HL-60 (cell line): Measurements from ENCODE around the gene PNMA8C.

Experiments
- CTCF ChIP-seq: IDR thresholded peaks from one replicate; pipeline ENCODE4 v1.5.1; 2011; ENCODE audit warnings: low read length, control low read depth, inconsistent platforms; ENCODE audit not compliant: insufficient read depth
- GABPA ChIP-seq: IDR thresholded peaks from 2 replicates; pipeline ENCODE4 v1.6.1; 2012; ENCODE audit warnings: low read depth
- POLR2AphosphoS5 ChIP-seq: IDR thresholded peaks from 2 replicates; pipeline ENCODE4 v1.6.1; 2012; ENCODE audit warnings: low read depth
- REST ChIP-seq: IDR thresholded peaks from 2 replicates; pipeline ENCODE4 v1.6.1; 2012; ENCODE audit warnings: low read depth; ENCODE audit not compliant: insufficient replicate concordance
- SPI1 ChIP-seq: IDR thresholded peaks from 2 replicates; pipeline ENCODE4 v1.6.1; 2012; ENCODE audit warnings: low read depth, mild to moderate bottlenecking, borderline replicate concordance

GRCh38 chr19:46441866-46442265, 13.1 kb upstream of the PNMA8C start:
- TF ChIP-seq GABPA, result no peak
- no peak for TF ChIP-seq CTCF
- no peak for TF ChIP-seq REST
- no peak for TF ChIP-seq POLR2AphosphoS5
- TF ChIP-seq SPI1, result no peak
